KG1 (cell line): ENCODE measurements around the gene PLD5.
"Not testable (repeated sequence)": the region's sequence is repeated elsewhere in the genome, so short reads cannot be mapped to it uniquely, and the experiment has no call there.

Source experiments
- DNase-seq: peaks from one replicate; lab custom pipeline; 2025; lab: John Stamatoyannopoulos, UW

PLD5 gene

GRCh38 chr1:242489545-242489944 is 35.0 kb downstream of the PLD5 start:
- no peak for DNase-seq

GRCh38 chr1:242477944-242478343 is 46.6 kb downstream of the PLD5 start:
- no peak for DNase-seq

GRCh38 chr1:242470774-242471173 is 53.7 kb downstream of the PLD5 start:
- DNase-seq = no peak

- no peak for DNase-seq
Observed at GRCh38 chr1:242468784-242469183, 55.7 kb downstream of the PLD5 start.

- peak; percentile 6 for DNase-seq
Observed at GRCh38 chr1:242467556-242468145, 56.8 kb downstream of the PLD5 start.

GRCh38 chr1:242462867-242463266 is 61.6 kb downstream of the PLD5 start:
- DNase-seq = no peak

GRCh38 chr1:242459740-242460139 is 64.8 kb downstream of the PLD5 start:
- DNase-seq = not testable (repeated sequence)

- no peak for DNase-seq
Observed at GRCh38 chr1:242456726-242457269, 67.7 kb downstream of the PLD5 start.

- no peak for DNase-seq
Observed at GRCh38 chr1:242455052-242455361, 69.5 kb downstream of the PLD5 start.

- peak; percentile 1 for DNase-seq
Observed at GRCh38 chr1:242454262-242455051, 70.0 kb downstream of the PLD5 start.

- DNase-seq = no peak
Observed at GRCh38 chr1:242452573-242452972, 71.9 kb downstream of the PLD5 start.

- no peak for DNase-seq
Observed at GRCh38 chr1:242449661-242450060, 74.8 kb downstream of the PLD5 start.

- DNase-seq = no peak
Observed at GRCh38 chr1:242448910-242449645, 75.4 kb downstream of the PLD5 start.

GRCh38 chr1:242447689-242448088 is 76.8 kb downstream of the PLD5 start:
- DNase-seq = no peak

- no peak for DNase-seq
Observed at GRCh38 chr1:242440757-242441156, 83.7 kb downstream of the PLD5 start.

GRCh38 chr1:242435200-242435599 is 89.3 kb downstream of the PLD5 start:
- no peak for DNase-seq

GRCh38 chr1:242432491-242433095 is 91.9 kb downstream of the PLD5 start:
- DNase-seq = no peak

- no peak for DNase-seq
Observed at GRCh38 chr1:242431786-242432185, 92.7 kb downstream of the PLD5 start.

- no peak for DNase-seq
Observed at GRCh38 chr1:242430956-242431355, 93.5 kb downstream of the PLD5 start.

- DNase-seq = no peak
Observed at GRCh38 chr1:242428399-242429190, 95.9 kb downstream of the PLD5 start.

GRCh38 chr1:242427519-242427918 is 97.0 kb downstream of the PLD5 start:
- no peak for DNase-seq
